ENCODE measurements around the gene PRM2.
"Not testable (repeated sequence)": the region's sequence is repeated elsewhere in the genome, so short reads cannot be mapped to it uniquely, and the experiment has no call there.

Gene PRM2

DNA sequence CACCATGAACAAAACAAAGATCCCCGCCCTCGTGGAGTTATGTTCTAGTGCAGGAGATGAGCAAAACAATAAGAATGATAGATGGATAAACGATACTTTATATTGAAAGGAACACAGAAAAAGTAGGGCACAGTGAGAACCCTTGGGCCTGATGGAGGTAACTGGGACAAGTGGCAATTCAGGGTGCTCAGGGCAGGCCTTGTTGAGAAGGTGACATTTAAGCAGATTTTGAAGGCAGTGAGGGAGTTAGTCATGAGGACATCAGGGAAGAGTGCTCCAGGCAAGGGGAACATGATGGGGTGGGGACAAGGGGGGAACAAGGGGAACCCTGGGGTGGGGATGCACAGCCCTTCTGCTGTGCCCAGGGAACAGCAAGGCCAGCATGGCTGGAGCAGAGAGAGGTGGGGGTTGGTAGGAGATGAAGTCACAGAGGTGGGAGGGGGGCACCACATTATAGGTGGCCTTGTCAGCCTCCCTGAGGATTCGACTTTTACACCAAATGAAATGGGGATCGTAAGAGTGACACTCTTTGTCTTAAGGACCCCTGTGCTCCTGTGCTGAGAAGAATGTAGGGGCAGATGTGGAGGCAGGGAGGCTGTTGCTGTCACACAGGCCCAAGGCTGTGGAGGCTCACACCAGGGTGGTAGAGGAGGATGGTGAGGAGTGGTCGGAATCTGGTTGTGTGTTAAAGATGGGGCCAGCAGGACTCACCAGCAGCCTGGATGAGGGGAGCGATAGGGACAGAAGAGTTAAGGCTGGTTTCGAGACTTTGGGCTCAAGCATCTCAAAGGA lies 14.0 kb upstream of the PRM2 start:
- TF ChIP-seq, protein P1, sequence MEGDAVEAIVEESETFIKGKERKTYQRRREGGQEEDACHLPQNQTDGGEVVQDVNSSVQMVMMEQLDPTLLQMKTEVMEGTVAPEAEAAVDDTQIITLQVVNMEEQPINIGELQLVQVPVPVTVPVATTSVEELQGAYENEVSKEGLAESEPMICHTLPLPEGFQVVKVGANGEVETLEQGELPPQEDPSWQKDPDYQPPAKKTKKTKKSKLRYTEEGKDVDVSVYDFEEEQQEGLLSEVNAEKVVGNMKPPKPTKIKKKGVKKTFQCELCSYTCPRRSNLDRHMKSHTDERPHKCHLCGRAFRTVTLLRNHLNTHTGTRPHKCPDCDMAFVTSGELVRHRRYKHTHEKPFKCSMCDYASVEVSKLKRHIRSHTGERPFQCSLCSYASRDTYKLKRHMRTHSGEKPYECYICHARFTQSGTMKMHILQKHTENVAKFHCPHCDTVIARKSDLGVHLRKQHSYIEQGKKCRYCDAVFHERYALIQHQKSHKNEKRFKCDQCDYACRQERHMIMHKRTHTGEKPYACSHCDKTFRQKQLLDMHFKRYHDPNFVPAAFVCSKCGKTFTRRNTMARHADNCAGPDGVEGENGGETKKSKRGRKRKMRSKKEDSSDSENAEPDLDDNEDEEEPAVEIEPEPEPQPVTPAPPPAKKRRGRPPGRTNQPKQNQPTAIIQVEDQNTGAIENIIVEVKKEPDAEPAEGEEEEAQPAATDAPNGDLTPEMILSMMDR (IDR thresholded peaks at IDR 0.05; ENCODE audit: low read depth, low read length) = no peak
- TF ChIP-seq EZH2phosphoT487 (IDR thresholded peaks at IDR 0.05; ENCODE audit: low read depth) = no peak
- Histone ChIP-seq H4K20me1 (ENCODE audit: insufficient read depth, low read length) (no peaks in the 10 kb centered on the region), H3K27me3 (ENCODE audit: low read depth, low read length) (peaks cover 5% of the 10 kb centered on the region; the same call in 1 of the 2 replicates), H3K27ac (ENCODE audit: low read length) (no peak overlapping the region), H3K36me3 (replicated peaks; ENCODE audit: low read depth, low read length) (peaks cover 6% of the 10 kb centered on the region), H3K9me3 (ENCODE audit: insufficient read depth, low read length) (no peaks in the 10 kb centered on the region), H2AFZ (ENCODE audit: low read depth, low read length) (no peak overlapping the region), H3K4me2 (ENCODE audit: low read length) (no peak overlapping the region), H3K9ac (ENCODE audit: low read length) (no peak overlapping the region), H3K4me1 (ENCODE audit: low read length) (peaks cover 21% of the 10 kb centered on the region), H3K79me2 (ENCODE audit: low read length) (no peaks in the 10 kb centered on the region), H3K4me3 (ENCODE audit: low read length) (no peak overlapping the region)

DNA sequence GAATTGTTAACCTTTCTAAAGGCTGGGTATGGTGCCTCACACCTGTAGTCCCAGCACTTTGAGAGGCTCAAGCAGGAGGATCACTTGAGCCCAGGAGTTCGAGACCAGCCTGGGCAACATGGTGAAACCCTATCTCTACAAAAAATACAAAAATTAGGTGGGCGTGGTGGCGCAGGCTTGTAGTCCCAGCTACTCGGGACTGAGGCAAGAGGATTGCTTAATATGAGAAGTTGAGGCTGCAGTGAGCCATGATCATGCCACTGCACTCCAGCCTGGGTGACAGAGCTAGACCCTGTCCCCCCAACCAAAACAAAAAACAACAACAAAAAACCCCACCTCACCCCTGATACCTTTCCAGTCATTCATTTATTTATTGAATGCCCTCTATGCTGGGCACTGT lies 13.4 kb upstream of the PRM2 start:
- H3K4me1 ChIP-seq (ENCODE audit: low read length) = peaks cover 26% of the 10 kb centered on the region
- H3K9ac ChIP-seq (ENCODE audit: low read length) = not testable (repeated sequence)

DNA sequence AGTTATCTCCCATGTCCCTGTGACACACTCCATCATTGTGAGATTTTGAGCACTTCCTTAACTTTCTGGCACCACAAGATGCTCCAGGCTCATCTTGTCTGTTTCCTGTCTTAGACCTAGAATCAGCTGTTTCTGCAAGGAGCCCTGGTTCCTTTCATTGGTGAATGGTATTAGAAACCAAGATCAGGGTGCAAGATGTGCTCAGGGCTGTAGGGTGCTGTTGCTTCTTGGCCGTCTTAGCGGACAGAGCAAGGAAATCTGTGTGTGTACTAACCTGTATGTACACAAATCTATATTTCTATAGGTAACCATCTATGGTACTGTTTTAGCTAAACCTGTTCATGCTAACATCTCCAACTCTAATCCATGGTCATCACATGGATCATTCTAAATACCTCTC lies 12.9 kb upstream of the PRM2 start:
- Histone ChIP-seq H3K36me3 (replicated peaks; ENCODE audit: low read depth, low read length) (peaks cover 6% of the 10 kb centered on the region), H2AFZ (ENCODE audit: low read depth, low read length) (no peak overlapping the region), H3K27me3 (ENCODE audit: low read depth, low read length) (peaks cover 5% of the 10 kb centered on the region; the same call in 1 of the 2 replicates), H3K4me1 (ENCODE audit: low read length) (peaks cover 26% of the 10 kb centered on the region), H3K9me3 (ENCODE audit: insufficient read depth, low read length) (no peaks in the 10 kb centered on the region), H4K20me1 (ENCODE audit: insufficient read depth, low read length) (no peaks in the 10 kb centered on the region), H3K4me3 (ENCODE audit: low read length) (no peak overlapping the region), H3K27ac (ENCODE audit: low read length) (no peak overlapping the region), H3K9ac (ENCODE audit: low read length) (no peak overlapping the region), H3K79me2 (ENCODE audit: low read length) (no peaks in the 10 kb centered on the region), H3K4me2 (ENCODE audit: low read length) (no peak overlapping the region)
- TF ChIP-seq EZH2phosphoT487 (IDR thresholded peaks at IDR 0.05; ENCODE audit: low read depth) = no peak
- TF ChIP-seq, protein P1 (IDR thresholded peaks at IDR 0.05; ENCODE audit: low read depth, low read length) = no peak

More for the DNA sequence above, 13.4 kb upstream of the PRM2 start:
- not testable (repeated sequence) for H2AFZ ChIP-seq (ENCODE audit: low read depth, low read length); H3K9me3 ChIP-seq (ENCODE audit: insufficient read depth, low read length); H3K79me2 ChIP-seq (ENCODE audit: low read length); H3K36me3 ChIP-seq (replicated peaks; ENCODE audit: low read depth, low read length); H3K4me2 ChIP-seq (ENCODE audit: low read length); H4K20me1 ChIP-seq (ENCODE audit: insufficient read depth, low read length); H3K27me3 ChIP-seq (ENCODE audit: low read depth, low read length); H3K27ac ChIP-seq (ENCODE audit: low read length); H3K4me3 ChIP-seq (ENCODE audit: low read length)

DNA sequence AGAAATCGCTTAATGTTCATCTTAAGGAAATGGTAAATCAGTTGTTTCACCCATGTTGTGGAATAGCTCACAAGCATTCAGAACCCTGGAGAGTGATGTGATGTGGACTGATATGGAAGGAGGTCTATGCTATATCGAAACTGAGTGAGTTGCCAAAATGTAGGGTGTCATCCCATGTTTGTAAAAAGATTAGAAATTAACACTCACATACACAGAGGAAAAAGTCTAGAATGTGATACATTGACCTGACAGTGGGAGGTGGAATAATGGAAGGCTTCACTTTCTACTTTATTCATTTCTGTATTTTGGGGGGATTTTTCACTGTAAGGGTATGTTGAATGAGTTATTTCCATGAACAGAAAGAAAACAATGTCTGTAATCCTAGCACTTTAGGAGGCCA lies 9.6 kb upstream of the PRM2 start:
- H3K36me3 ChIP-seq (replicated peaks; ENCODE audit: low read depth, low read length) = peaks cover 6% of the 10 kb centered on the region
- H2AFZ ChIP-seq (ENCODE audit: low read depth, low read length) = no peak overlapping the region
- H3K27me3 ChIP-seq (ENCODE audit: low read depth, low read length) = no peaks in the 10 kb centered on the region
- H3K27ac ChIP-seq (ENCODE audit: low read length) = no peak overlapping the region
- no peaks in the 10 kb centered on the region for H3K9me3 ChIP-seq (ENCODE audit: insufficient read depth, low read length)
- no peak for TF ChIP-seq EZH2phosphoT487 (IDR thresholded peaks at IDR 0.05; ENCODE audit: low read depth)
- TF ChIP-seq, protein P1 (IDR thresholded peaks at IDR 0.05; ENCODE audit: low read depth, low read length) = no peak
- no peaks in the 10 kb centered on the region for H3K79me2 ChIP-seq (ENCODE audit: low read length)
- H4K20me1 ChIP-seq (ENCODE audit: insufficient read depth, low read length) = no peaks in the 10 kb centered on the region
- H3K4me3 ChIP-seq (ENCODE audit: low read length) = no peak overlapping the region
- peaks cover 26% of the 10 kb centered on the region for H3K4me1 ChIP-seq (ENCODE audit: low read length)
- H3K9ac ChIP-seq (ENCODE audit: low read length) = no peak overlapping the region
- peak overlapping the region; percentile 7; the same call in 1 of the 2 replicates for H3K4me2 ChIP-seq (ENCODE audit: low read length)

Measured in OCI-LY3 (cell line).